HepG2 (cell line): ENCODE data around the gene CNEP1R1. TPM values are rescaled to one million over a fixed set of nuclear protein-coding genes. Genes with fewer than 3 reads are reported as not detected.

Experiments used
- ATAC-seq: fragments of 200-7000 bp; cut with Tn5 transposase; 3 replicates; pipeline ENCODE4 v1.9.1; 2020; ENCODE audit warnings: mild to moderate bottlenecking, moderate library complexity
- BruUV-seq: library from RNA; stranded (reverse); fragments of 400-500 nt; replicated peaks from 2 replicates; lab custom pipeline; 2021; lab: Mats Ljungman, UMichigan
- CTCF ChIA-PET: fragments of 300-600 bp; formaldehyde crosslinking; extraction: SDS; loops from one replicate; lab custom pipeline; 2021; ENCODE audit warnings: low total read pairs, inconsistent platforms, low intra/inter-chr PET ratio; lab: Yijun Ruan, JAX
- POLR2A ChIA-PET: fragments of 350-600 bp; sonication (Branson Sonifier 250); formaldehyde crosslinking; loops from one replicate; lab custom pipeline; 2020; ENCODE audit warnings: antibody characterized with exemption, inconsistent platforms; lab: Yijun Ruan, JAX
- DNase-seq: peaks from one replicate; pipeline ENCODE4 v3.0.0-alpha.2; 2015; ENCODE audit warnings: low spot score
- FAIRE-seq: peaks from 3 replicates; lab custom pipeline; 2011; peaks lifted over from hg19 to GRCh38; lab: Jason Lieb, UNC
- H2AFZ ChIP-seq: one replicate; pipeline ENCODE4 v1.6.1; 2011; ENCODE audit warnings: low read length, inconsistent platforms
- H3K27ac ChIP-seq: fragments of 300-600 bp; 3 replicates; pipeline ENCODE4 v1.8.0; 2011; ENCODE audit warnings: mixed run types, mild to moderate bottlenecking, mixed read lengths, low read length, inconsistent platforms; ENCODE audit not compliant: insufficient read depth; ENCODE audit errors: extremely low read length
- H3K27me3 ChIP-seq, 2 experiments: fragments of 200-600 bp in 1 of 2; 2 replicates in 1 of 2; 3 replicates in 1 of 2; pipeline versions ENCODE4 v1.6.0 to v1.8.0; 2011; ENCODE audit warnings: low read length in 2 of 2, mild to moderate bottlenecking in 2 of 2, moderate library complexity in 2 of 2, inconsistent platforms in 1 of 2; ENCODE audit not compliant: insufficient read depth in 2 of 2, control insufficient read depth in 1 of 2
- H3K36me3 ChIP-seq, 2 experiments: fragments of 200-600 bp in 1 of 2; replicated peaks in 1 of 2; 2 replicates in 1 of 2; 3 replicates in 1 of 2; pipeline versions ENCODE4 v1.5.1 to v1.8.0; 2011; ENCODE audit warnings: low read length in 2 of 2, inconsistent platforms in 1 of 2; ENCODE audit not compliant: insufficient read depth in 2 of 2, control insufficient read depth in 1 of 2
- H3K4me1 ChIP-seq: 2 replicates; pipeline ENCODE4 v1.5.1; 2012; ENCODE audit warnings: low read length, inconsistent platforms; ENCODE audit not compliant: insufficient read depth
- H3K4me2 ChIP-seq: 2 replicates; pipeline ENCODE4 v1.6.0; 2011; ENCODE audit warnings: low read depth, low read length, inconsistent platforms
- H3K4me3 ChIP-seq, 3 experiments: fragments of 200-600 bp in 1 of 3; sonication (generic), shearing (Covaris generic) in 1 of 3; replicated peaks in 1 of 3; 2 replicates each; pipeline ENCODE4 v1.5.1; 2011 to 2016; ENCODE audit warnings: low read length in 3 of 3, inconsistent platforms in 2 of 3, low read depth in 2 of 3, mild to moderate bottlenecking in 2 of 3, control low read depth in 1 of 3, mixed read lengths in 1 of 3; ENCODE audit not compliant: insufficient read depth in 1 of 3
- H3K79me2 ChIP-seq: one replicate; pipeline ENCODE4 v1.6.1; 2011; ENCODE audit warnings: low read length, inconsistent platforms; ENCODE audit not compliant: insufficient read depth
- H3K9ac ChIP-seq: 2 replicates; pipeline ENCODE4 v1.6.0; 2011; ENCODE audit warnings: mild to moderate bottlenecking, low read depth, low read length, inconsistent platforms; ENCODE audit not compliant: insufficient read depth
- H3K9me3 ChIP-seq: 2 replicates; pipeline ENCODE4 v1.5.1; 2012; ENCODE audit warnings: mild to moderate bottlenecking, low read length
- H4K20me1 ChIP-seq: 2 replicates; pipeline ENCODE4 v1.6.0; 2011; ENCODE audit warnings: inconsistent platforms, mild to moderate bottlenecking, low read length, moderate library complexity; ENCODE audit not compliant: insufficient read depth
- TIGD3 ChIP-seq: sonication (generic); formaldehyde crosslinking; IDR thresholded peaks from 2 replicates; pipeline ENCODE4 v1.5.1; 2020; ENCODE audit warnings: mild to moderate bottlenecking, missing genetic modification reagents, borderline replicate concordance
- YEATS2 ChIP-seq: sonication (generic); formaldehyde crosslinking; IDR thresholded peaks from 2 replicates; pipeline ENCODE4 v1.4.0; 2020; ENCODE audit warnings: missing genetic modification reagents, borderline replicate concordance
- ZKSCAN5 ChIP-seq: sonication (generic); formaldehyde crosslinking; IDR thresholded peaks from 2 replicates; pipeline ENCODE4 v1.5.1; 2020; ENCODE audit warnings: mild to moderate bottlenecking, missing genetic modification reagents
- ZNF430 ChIP-seq: sonication (generic); formaldehyde crosslinking; IDR thresholded peaks from 2 replicates; pipeline ENCODE4 v1.9.0; 2021; ENCODE audit warnings: mild to moderate bottlenecking, missing genetic modification reagents
- ZNF468 ChIP-seq: sonication (generic); formaldehyde crosslinking; IDR thresholded peaks from 2 replicates; pipeline ENCODE4 v1.8.0; 2022; ENCODE audit warnings: mild to moderate bottlenecking, moderate library complexity, missing genetic modification reagents
- ZNF609 ChIP-seq: sonication (generic); formaldehyde crosslinking; IDR thresholded peaks from 2 replicates; pipeline ENCODE4 v1.4.0; 2020; ENCODE audit warnings: mild to moderate bottlenecking, missing genetic modification reagents, borderline replicate concordance
- ZNF704 ChIP-seq: sonication (generic); formaldehyde crosslinking; IDR thresholded peaks from 2 replicates; pipeline ENCODE4 v1.8.1; 2023; ENCODE audit warnings: mild to moderate bottlenecking, inconsistent platforms, moderate library complexity, missing genetic modification reagents, borderline replicate concordance
- WGBS: methylation state at CpG from one replicate; pipeline ENCODE4 v1.1.6; 2017; ENCODE audit warnings: low lambda C conversion rate; 5-methylcytosine and 5-hydroxymethylcytosine counted together
- in situ Hi-C: cut with HindIII; loops from 2 replicates; pipeline ENCODE4 v1.10.0; 2017; ENCODE audit warnings: low pct_unique_long_range_greater_than_20kb; ENCODE audit not compliant: extremely low pct_ligation_motif_present
- intact Hi-C: fragments of 100-400 bp; cut with micrococcal nuclease; formaldehyde crosslinking; loops from one replicate; pipeline ENCODE4 v1.10.0; 2022; ENCODE audit not compliant: unreplicated experiment
- polyA plus RNA-seq, 8 experiments: library from polyadenylated mRNA; depleted of rRNA in 3 of 8; stranded (reverse) in 7 of 8; unstranded in 1 of 8; fragments of >200 nt; fragmentation: Illumina TruSeq in 4 of 8; extraction: Trizol in 4 of 8; gene quantifications; 2 replicates each; pipeline versions ENCODE4 v1.2.1 to v1.2.3, GENCODE V29; 2011 to 2016; ENCODE audit warnings: low read depth in 4 of 8, missing spikeins in 1 of 8, mixed read lengths in 1 of 8; ENCODE audit not compliant: insufficient read depth in 1 of 8
- total RNA-seq, 5 experiments: library from RNA; depleted of rRNA; stranded (reverse); fragments of >200 nt; fragmentation: Illumina TruSeq; extraction: Trizol; gene quantifications; 2 replicates each; pipeline ENCODE4 v1.2.3, GENCODE V29; 2016; ENCODE audit warnings: low read depth in 1 of 5

Gene CNEP1R1
- total and polyA plus RNA-seq, 2 of the 13 experiments (the other 11 are each of a cell fraction or from before 2014, with no cell fraction given), result 23.6 to 26.8 TPM

DNA sequence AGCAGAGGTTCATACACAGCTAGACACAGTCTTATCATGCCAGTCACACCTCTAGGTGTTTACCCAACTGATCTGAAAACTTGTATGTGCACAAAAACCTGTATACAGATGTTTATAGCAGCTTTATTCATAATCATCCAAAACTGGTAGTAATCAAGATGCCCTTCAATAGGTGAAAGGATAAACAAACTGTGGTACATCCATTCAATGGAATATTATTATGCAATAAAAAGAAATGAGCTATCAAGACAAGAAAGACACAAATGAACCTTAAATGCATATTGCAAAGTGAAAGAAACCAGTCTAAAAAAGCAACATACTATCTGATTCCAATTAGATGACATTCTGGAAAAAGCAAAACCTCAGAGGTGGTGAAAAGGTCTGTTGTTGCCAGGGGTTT lies 47.6 kb upstream of the CNEP1R1 start:
- ChIA-PET POLR2A (no interaction called here), CTCF (no interaction called here)
- Histone ChIP-seq H3K4me1 (no peaks in the 10 kb centered on the region), H3K9ac (no peak overlapping the region), H3K27me3 (peaks cover 3 to 16% of the 10 kb centered on the region in 2 experiments; a peak in 3 of 5 replicates), H4K20me1 (no peaks in the 10 kb centered on the region), H3K36me3 (no peaks in the 10 kb centered on the region), H3K4me2 (no peak overlapping the region), H2AFZ (no peak overlapping the region), H3K79me2 (no peaks in the 10 kb centered on the region), H3K27ac (no peak overlapping the region), H3K4me3 (no peak overlapping the region), H3K9me3 (no peaks in the 10 kb centered on the region)
- in situ Hi-C loops (no loop called here), intact Hi-C loops (no loop called here)
- FAIRE-seq (no peak), DNase-seq (no peak), ATAC-seq (no peak)
- no peak for TF ChIP-seq ZNF704 (CRISPR knock-in tag)
- BruUV-seq, result no TSS peak

GRCh38 chr16:49978569-49979326 lies 46.3 kb upstream of the CNEP1R1 start:
- H3K27me3 ChIP-seq, result peaks cover 0 to 4% of the 10 kb centered on the region in 2 experiments; a peak in 1 of 5 replicates
- no peak for FAIRE-seq
- no peak overlapping the region for H3K27ac ChIP-seq
- CTCF ChIA-PET, result no interaction called here
- in situ Hi-C loops (no loop called here), intact Hi-C loops (no loop called here)
- no peak overlapping the region for H2AFZ ChIP-seq
- WGBS, result 40% methylated on average over 6 of the region's 6 CpGs
- no peaks in the 10 kb centered on the region for H3K4me1 ChIP-seq
- no peaks in the 10 kb centered on the region for H3K36me3 ChIP-seq
- no peak overlapping the region for H3K4me2 ChIP-seq
- H4K20me1 ChIP-seq, result no peaks in the 10 kb centered on the region
- no peaks in the 10 kb centered on the region for H3K9me3 ChIP-seq
- POLR2A ChIA-PET, result no interaction called here
- no peak overlapping the region for H3K4me3 ChIP-seq
- no peaks in the 10 kb centered on the region for H3K79me2 ChIP-seq
- H3K9ac ChIP-seq, result no peak overlapping the region
- no peak for ATAC-seq
- DNase-seq, result no peak
- no TSS peak for BruUV-seq
- TF ChIP-seq ZKSCAN5 (no peak), YEATS2 (CRISPR knock-in tag) (no peak), ZNF430 (CRISPR knock-in tag) (no peak), ZNF609 (CRISPR knock-in tag) (no peak), ZNF468 (CRISPR knock-in tag) (no peak), TIGD3 (CRISPR knock-in tag) (no peak)
